G401 (cell line): ENCODE measurements around the gene KSR2. TPM values are rescaled to one million over a fixed set of nuclear protein-coding genes. Genes with fewer than 3 reads are reported as not detected.

Experiments used
- DNase-seq: peaks from one replicate; pipeline ENCODE4 v3.0.0-alpha.2; 2015; ENCODE audit warnings: low spot score
- in situ Hi-C: cut with HindIII; loops from 2 replicates; pipeline ENCODE4 v1.10.0; 2016; ENCODE audit warnings: low sequenced_read_pairs, mixed read lengths
- total RNA-seq: library from RNA; depleted of rRNA; stranded (reverse); fragments of >200 nt; shearing (Covaris generic); gene quantifications from 2 replicates; pipeline ENCODE4 v1.2.3, GENCODE V29; 2014

KSR2 gene
- total RNA-seq, 1 experiment from 2014 or later = not detected

DNA sequence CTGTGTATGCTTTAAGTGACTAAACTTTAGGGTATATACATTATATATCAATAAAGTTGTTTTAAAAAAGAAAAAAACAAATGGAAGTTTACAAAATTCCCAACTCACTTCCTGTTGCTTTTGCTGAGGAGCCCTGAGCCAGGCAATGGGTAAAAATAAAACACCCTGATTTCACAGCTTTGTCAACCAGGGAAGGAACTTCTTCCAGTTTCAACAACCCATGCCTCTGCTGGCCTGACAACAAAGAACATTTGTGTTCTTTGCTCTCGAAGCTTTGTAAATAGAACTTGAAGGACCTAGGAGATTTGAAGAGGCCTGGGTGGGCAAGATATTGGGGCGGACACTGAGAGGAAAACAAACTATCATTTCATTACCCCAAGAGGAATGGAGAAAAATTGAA lies 466.2 kb downstream of the KSR2 start:
- no peak for DNase-seq
- in situ Hi-C loops = no loop called here

DNA sequence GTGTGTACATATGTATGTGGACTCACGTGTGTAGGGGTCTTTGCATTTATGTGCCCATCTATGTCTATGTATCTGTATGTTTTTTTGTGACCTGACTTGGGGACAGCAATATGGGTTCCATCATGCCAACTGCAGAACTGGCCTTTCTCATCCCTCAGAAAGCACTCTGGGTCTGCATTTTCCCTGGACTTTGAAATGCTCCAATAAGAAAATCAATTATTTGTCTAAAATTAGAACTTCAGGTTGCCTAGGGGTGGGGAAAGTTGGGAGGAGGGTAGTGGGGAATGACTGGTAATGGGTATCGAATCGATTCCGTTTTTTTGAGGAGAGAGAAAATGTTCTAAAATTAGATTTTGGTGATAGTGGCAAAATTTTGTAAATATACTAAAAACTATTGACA lies 466.6 kb downstream of the KSR2 start:
- DNase-seq = no peak
- in situ Hi-C loops = no loop called here

DNA sequence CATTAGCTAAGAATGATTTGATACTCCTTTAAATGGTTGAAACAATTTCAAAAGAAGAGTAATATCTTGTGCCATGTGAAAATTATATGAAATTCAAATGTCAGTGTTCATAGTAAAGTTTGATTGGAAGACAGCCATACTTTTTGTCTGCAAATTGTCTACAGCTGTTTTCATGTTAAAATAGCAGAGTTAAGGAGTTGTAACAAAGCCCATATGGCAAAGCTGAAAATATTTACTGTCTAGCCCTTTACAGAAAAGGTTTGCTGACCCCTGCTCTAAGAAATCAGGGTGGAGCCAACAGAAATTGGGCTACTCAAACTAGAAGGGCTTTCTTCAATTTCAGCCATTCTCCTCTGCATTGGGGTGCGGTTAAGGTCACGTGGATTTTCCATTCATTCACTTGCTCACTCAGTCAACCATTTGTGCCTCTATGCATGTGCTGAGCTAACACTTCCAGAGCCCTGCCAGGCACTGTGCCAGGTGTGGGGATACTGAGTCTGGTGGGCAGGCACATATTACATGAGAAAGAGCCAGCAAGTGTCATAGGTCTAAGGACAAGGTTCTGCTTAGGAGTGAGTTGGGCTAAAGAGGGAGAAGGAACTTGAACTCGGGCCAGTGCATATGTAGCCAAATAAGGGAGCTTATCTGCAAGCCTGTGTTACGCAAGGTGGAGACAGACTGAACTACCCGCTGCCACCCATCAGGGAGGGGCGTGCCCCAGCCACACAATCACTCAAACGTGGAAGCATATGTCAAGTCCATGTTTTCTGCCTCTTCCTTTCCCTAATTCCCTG lies 467.5 kb downstream of the KSR2 start:
- no peak for DNase-seq
- in situ Hi-C loops = no loop called here

DNA sequence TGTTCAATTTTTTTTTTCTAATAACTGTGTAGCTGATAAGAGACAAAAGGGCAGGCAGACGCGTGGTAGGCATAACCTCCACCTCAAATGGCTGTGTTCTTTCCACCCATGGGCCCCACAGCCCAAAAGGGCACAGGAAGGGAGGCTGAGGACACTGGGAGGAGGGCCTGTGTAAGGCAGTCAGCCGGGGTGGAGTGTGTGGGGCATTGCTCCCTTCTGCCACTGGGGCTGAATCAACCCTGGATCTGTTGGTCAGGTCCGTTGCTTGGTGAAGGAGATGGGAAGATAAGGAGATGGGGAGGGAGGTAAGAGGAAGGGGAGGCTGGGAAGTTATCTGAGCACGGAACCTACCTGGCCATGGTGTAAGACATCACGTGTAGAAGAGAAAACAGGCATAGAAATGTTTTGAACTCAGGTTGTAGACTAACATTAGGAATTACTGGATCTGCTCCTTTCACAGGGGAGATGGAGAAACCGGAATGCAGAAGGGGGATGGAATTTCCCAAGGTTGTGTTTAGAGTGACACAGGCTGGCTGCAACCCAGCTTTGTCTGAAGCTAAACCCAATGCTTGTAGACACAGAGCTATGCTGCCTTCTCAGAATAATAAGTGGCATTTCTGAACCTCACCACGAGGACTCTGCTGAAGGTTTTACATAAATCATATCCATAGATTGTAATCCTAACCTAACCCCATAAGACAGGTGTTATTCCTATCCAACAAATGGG lies 468.9 kb downstream of the KSR2 start:
- in situ Hi-C loops = no loop called here
- no peak for DNase-seq

DNA sequence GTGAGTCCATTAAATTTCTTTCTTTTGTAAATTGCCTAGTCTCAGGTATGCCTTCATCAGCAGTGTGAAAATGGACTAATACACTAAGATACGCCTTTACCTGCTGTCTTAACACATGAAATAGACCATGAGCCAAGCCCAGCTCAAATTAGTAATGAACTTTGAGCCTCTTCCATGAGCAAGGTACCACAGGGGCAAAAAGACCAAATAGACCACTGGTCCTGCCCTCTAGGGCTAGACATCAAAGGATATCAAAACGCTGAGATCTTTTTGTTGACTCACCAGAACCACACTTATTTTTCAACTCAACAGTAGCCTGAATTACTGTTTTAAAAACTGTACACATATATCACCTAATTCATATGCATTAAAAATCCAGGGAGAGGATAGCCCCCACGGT lies 469.9 kb downstream of the KSR2 start:
- DNase-seq = no peak
- in situ Hi-C loops = no loop called here

DNA sequence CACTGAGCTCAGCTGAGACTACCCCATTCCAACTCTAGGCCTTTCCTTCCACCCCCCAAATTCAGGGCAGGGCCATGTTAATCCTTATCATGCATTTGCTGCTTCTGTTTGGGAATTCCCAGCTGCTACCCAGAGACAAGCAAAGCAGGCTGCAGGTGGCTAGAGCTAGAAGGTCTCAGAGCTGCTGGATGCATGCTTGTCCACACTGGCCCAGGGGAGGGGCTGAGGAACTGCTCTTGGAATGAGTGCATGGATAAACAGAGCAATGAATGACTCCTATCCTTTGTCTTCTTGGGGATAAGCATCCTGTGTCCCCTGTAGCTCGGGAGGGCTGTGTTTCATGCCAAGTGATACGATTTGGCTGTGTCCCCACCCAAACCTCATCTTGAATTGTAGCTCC lies 470.5 kb downstream of the KSR2 start:
- DNase-seq = no peak
- in situ Hi-C loops = no loop called here

DNA sequence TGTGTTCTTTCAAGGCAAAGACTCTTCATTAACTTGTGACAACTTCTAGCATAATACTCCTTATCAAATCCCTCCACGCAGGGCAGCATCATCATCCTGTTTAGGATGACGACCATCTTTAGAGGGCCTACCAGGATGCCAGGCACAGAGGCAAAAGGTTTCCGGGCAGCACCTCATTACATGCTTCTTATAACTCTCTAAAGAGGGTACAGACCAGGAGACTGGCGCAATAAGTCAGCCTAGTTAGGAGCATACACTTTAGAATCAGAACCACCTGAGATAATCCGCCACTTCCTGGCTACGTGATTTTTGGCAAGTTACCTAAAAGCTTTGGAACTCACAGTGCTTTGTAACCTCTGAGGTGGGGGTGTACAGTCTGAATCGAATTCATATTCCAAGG lies 471.4 kb downstream of the KSR2 start:
- in situ Hi-C loops = no loop called here
- DNase-seq = no peak

DNA sequence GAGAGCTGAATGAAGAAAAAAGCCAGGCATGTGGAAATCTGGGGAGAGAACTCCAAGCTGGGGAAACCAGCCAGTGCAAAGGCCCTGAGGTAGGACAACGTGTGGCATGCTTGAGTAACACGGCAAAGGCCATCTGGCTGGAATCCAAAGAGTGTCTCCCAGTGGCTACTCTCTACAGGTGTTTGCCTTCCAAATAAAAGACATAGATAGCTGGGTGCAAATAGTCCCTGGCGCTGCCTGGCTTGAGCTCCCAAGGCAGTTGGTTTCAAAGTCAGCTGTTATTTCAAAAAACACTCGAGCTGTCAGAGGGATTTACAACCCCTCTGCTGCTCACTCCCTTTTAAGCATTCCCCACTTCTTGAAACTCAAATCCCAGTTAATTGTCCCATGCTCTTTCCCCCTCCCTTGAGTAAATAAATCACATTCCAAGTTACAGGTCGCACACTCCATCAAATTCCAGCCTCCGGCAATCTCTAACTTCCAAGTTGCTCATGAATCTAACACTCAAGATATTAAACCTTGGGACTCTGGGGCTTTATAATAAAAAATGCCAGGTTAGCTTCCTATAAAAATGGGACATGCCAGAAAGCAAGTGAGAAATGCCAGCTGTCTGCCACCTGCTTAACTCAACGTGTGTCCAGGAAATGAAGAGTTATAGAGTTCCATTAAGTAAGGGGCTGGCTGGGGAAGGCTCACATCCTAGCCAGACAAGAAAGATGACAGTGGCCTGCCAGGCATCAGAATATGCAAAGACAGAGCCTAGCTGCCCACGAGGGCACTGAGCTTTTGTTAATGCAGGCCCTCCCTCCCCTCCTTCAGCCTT lies 473.7 kb downstream of the KSR2 start:
- in situ Hi-C loops = no loop called here
- peak; percentile 89 for DNase-seq

DNA sequence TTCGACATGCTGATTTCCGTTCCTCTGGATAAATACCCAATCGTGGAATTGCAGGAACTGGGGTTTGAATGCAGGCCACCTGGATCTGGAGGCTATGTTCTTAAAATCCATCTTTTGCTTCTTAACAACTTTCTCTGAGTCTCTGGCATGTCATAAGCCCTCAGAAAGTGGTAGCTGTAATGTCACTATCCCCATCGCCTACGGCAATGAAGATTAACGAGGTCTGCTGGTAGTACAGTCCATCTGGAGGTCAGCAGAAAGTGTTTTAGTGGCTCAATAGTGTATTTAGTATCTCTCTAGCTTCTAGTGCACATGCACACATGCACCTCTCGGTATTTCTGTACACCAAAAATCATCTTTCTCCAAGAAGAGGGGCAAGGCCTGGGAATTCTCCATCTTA lies 477.1 kb downstream of the KSR2 start:
- in situ Hi-C loops = no loop called here
- DNase-seq = no peak

DNA sequence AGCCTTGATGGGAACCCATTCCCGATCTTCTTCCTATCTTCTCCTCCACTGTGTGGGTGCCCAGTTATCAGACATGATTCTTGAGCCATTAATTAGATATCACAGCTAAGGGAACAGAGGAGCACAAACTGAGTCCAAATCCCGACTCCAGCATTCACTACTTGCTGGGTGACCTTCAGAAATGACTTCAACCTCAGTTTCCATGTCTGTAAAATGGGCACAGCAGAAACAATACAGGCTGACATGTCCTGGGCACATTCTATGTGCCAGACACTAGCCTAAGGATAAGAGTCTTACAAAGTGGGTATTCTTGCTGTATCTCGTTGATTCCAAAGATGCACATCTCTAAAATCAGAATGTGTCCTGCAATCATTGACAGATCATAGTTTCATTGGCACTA lies 478.7 kb downstream of the KSR2 start:
- in situ Hi-C loops = no loop called here
- DNase-seq = no peak

DNA sequence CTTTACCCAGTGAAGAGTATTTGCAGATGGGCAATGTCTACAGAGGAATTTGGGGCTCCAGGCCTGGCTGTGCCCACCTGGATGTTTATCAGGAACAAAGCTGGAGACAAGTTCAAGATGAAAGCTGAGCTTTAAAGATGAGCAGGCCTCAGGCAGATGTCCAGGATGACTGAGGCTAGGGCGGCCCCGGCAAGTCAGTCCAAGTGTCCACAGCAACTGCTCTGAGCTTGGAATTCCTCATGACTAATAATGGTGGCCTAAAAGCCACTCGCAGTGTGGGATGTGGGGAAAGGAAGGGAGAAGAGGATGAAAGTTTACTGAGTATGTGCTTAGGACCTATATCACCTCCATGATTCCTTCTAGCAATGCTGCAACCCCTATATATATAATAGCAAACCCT lies 479.1 kb downstream of the KSR2 start:
- DNase-seq = no peak
- in situ Hi-C loops = no loop called here

DNA sequence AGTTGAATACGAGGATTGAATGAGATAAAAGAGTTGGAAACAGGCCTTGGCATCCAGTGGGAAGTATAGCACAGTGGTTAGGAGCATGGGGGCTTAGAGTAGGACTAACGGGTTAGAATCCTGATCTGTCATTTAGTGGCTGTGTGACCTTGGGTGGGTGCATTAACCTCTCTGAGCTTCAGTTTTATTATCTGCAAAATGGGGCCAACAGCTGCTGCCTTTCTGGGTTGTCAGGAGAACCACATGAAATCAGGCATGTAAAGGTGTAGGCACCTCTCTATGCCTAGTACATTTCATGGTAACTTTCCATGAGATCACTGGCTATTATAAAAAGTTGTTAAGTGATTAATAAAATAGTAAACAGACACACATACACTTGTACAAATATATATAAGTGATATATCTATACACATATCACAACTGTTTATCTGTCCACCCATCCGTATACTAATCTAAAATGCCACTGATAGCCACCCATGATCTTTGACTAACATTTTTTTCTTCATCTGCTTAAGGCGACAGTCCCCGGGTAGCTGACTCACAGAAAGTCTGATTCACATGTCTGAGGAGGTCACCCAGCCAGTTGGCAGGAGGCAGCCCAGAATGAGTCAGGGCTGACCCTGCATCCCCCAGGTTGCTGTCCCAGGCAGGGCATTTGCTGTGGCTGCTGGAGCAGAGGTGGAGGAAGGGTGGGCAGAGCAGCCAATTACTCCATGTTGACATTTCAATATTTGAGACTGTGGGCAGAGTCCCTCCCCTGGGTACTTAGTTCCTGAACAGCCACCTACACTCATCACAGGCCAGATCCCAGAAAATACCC lies 481.7 kb downstream of the KSR2 start:
- no peak for DNase-seq
- in situ Hi-C loops = no loop called here

DNA sequence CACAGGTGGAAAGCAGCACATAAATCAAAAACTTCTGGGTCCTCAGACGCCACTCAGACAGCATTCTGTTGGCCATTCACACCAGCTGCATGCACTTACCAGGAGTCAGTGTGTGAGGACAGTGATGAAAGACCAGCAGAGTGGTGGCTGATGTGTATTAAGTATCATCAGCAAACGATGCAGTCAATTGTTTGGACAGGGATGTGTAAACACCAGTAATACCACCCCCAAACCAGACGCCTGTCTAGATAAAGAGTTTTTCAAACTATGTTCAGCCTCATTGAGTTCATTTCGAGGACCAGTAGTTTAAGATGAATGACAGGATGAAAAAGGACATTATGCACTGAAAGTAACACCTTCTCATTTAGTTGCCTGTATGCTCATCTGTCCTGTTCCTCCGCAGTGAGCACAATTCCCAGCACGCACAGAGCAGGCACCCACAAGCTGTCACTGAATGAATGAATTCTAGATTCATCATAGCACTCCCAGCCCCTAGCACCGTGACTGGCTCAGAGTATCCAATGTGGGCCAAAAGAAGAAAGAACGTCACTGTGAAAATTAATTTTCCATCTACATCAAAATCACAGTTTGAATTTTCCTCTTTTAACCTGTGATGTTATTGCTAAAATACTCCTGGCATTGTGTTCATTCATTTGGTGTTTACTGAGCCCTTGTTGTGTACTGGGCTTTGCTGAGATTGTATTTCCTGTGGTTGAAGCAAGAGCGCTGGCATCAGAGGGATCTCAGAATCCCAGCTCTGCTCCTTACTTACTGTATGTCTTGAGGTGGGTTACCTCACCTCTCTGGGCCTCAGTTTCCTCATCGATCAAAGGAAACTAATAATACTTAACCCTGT lies 482.6 kb downstream of the KSR2 start:
- in situ Hi-C loops = no loop called here
- no peak for DNase-seq

DNA sequence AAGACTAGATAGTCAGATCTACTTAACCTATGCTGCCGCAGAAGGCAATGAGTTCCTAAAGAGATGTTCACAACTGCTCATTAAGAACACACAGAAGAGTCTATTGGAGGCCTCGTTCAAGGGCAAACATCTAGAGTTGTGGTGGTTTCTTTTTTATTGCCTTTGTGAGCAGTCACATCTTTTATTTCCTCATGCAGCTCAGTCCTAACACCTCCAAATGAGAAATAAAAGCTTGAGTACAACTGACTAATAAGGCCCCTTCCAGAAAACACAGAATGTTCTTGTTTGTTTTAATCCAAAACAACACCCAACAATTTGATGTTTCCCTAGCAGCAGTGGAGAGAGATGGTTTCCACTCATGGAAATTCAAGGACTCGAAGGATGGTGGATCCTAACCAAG lies 483.9 kb downstream of the KSR2 start:
- in situ Hi-C loops = no loop called here
- DNase-seq = no peak

DNA sequence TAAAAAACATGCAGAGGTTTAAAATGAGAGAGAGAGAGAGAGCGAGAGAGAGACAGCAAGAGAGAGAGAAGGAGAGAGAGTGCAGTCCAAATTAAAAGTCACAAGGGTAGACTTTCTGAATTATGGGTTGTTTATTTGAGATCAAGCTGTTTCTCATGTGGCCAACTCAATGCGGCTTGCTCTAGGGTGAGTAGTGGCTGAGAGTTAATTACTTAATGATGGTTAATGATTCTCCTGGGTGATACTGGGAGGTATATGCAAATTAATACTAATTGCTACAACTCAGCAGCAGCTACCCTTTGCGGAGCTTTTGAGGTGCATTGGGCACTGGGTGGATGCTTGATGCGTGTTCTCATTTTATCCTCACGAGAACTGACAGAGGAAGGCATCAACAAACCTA lies 485.3 kb downstream of the KSR2 start:
- in situ Hi-C loops = no loop called here
- no peak for DNase-seq

DNA sequence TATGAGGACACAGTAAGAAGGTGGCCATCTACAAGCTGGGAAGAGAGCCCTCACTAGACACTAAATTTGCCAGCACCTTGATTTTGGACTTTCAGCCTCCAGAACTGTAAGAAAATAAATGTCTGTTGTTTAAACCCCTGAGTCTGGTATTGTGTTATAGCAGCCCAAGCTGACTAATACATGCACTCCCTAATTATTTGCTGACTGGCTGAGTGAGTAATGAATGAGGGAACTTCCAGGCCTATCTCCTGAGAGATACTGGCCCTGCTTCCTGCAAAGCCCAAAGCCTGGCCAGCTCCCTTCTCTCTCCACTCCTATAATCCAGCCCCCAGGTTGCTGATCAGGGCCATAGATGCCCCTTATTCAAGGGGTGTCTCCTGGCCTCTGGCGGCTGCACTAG lies 487.3 kb downstream of the KSR2 start:
- no peak for DNase-seq
- in situ Hi-C loops = no loop called here

DNA sequence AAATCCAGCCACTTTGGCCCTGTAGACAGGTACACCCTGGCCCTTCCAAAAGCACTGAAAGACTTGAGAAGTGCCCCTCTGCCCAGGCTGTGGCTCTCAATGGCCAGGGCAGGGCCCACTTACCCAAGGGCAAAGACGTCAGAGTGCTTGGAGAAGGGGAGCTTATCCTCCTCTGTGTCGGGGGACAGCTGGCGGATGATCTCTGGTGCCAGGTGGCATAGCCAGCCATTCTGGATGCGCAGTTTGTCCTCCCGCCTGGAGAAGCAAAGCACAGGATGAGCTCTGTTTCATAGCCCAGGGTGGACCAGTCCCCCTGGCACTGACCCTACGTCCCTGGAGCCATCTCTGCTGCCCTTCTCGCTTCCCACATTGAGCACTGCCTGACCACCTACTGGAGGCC lies 492.4 kb downstream of the KSR2 start:
- in situ Hi-C loops = no loop called here
- no peak for DNase-seq

DNA sequence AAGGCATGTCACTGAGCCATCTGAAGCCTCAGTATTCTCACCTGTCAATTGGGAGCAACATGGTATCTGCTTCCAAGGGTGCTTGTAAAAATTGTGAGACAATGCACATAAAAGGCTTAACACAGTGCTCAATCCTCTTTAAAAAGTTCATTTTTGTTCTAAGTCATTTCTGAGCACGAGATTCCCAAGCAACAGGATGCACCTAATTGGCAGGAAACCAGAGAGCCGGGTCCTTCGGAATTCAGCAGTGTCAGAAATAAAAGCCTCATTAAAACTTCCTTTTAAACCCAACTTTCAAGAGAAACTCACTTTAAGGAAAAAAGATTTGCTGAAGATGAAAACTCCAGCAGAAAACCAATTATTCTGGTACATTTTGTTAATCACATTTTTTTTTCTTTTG lies 494.9 kb downstream of the KSR2 start:
- in situ Hi-C loops = no loop called here
- no peak for DNase-seq
